WTC11 (cell line): ENCODE data around the gene BBS1. TPM values are rescaled to one million over a fixed set of nuclear protein-coding genes. Genes with fewer than 3 reads are reported as not detected.

Source experiments
- ATF1 ChIP-seq: sonication (generic); formaldehyde crosslinking; IDR thresholded peaks from 2 replicates; pipeline ENCODE4 v1.8.1; 2023; ENCODE audit warnings: mild to moderate bottlenecking, moderate library complexity, missing genetic modification reagents
- ESRRA ChIP-seq: sonication (generic); formaldehyde crosslinking; IDR thresholded peaks from 2 replicates; pipeline ENCODE4 v1.8.1; 2022; ENCODE audit warnings: mild to moderate bottlenecking, missing genetic modification reagents, borderline replicate concordance
- FOXJ3 ChIP-seq: sonication (generic); formaldehyde crosslinking; IDR thresholded peaks from 2 replicates; pipeline ENCODE4 v1.9.0; 2021; ENCODE audit warnings: missing genetic modification reagents, mild to moderate bottlenecking, borderline replicate concordance
- FOXP1 ChIP-seq: sonication (generic); formaldehyde crosslinking; IDR thresholded peaks from 2 replicates; pipeline ENCODE4 v1.8.0; 2022; ENCODE audit warnings: missing genetic modification reagents, mild to moderate bottlenecking, moderate library complexity, borderline replicate concordance
- GABPB1 ChIP-seq: sonication (generic); formaldehyde crosslinking; IDR thresholded peaks from 2 replicates; pipeline ENCODE4 v1.8.1; 2023; ENCODE audit warnings: mild to moderate bottlenecking, missing genetic modification reagents
- NFE2L1 ChIP-seq: sonication (generic); formaldehyde crosslinking; IDR thresholded peaks from 2 replicates; pipeline ENCODE4 v1.8.1; 2023; ENCODE audit warnings: missing genetic modification reagents
- NR2C2 ChIP-seq: sonication (generic); formaldehyde crosslinking; IDR thresholded peaks from 2 replicates; pipeline ENCODE4 v1.8.0; 2022; ENCODE audit warnings: mild to moderate bottlenecking, missing genetic modification reagents
- RELA ChIP-seq: sonication (generic); formaldehyde crosslinking; IDR thresholded peaks from 2 replicates; pipeline ENCODE4 v1.8.1; 2022; ENCODE audit warnings: missing genetic modification reagents, mild to moderate bottlenecking, borderline replicate concordance
- RORB ChIP-seq: fragments of 250-450 bp; sonication (Bioruptor Pico); IDR thresholded peaks from 2 replicates; pipeline ENCODE4 v1.9.0; 2021; ENCODE audit warnings: mild to moderate bottlenecking
- SMAD3 ChIP-seq: sonication (generic); formaldehyde crosslinking; IDR thresholded peaks from 2 replicates; pipeline ENCODE4 v1.8.0; 2022; ENCODE audit warnings: missing genetic modification reagents, mild to moderate bottlenecking, borderline replicate concordance
- SOX15 ChIP-seq: fragments of 250-450 bp; sonication (Bioruptor Pico); IDR thresholded peaks from 2 replicates; pipeline ENCODE4 v1.9.0; 2021; ENCODE audit warnings: mild to moderate bottlenecking
- SP1 ChIP-seq: sonication (generic); formaldehyde crosslinking; conservative IDR thresholded peaks from 2 replicates; pipeline ENCODE4 v1.8.1; 2022; ENCODE audit warnings: missing genetic modification reagents
- ZNF138 ChIP-seq: sonication (generic); formaldehyde crosslinking; conservative IDR thresholded peaks from 2 replicates; pipeline ENCODE4 v1.8.1; 2022; ENCODE audit warnings: mild to moderate bottlenecking, moderate library complexity, missing genetic modification reagents
- ZNF317 ChIP-seq: sonication (generic); formaldehyde crosslinking; IDR thresholded peaks from 2 replicates; pipeline ENCODE4 v1.8.1; 2023; ENCODE audit warnings: low read depth, mild to moderate bottlenecking, moderate library complexity, missing genetic modification reagents, borderline replicate concordance
- total RNA-seq: library from RNA; stranded (reverse); gene quantifications from 3 replicates; pipeline ENCODE4 v1.2.3, GENCODE V29; 2021
- TF ChIP-seq, protein P1 (sequence below): sonication (generic); formaldehyde crosslinking; IDR thresholded peaks from 2 replicates; pipeline ENCODE4 v1.8.1; 2023; ENCODE audit warnings: mild to moderate bottlenecking, missing genetic modification reagents
- TF ChIP-seq, protein P2 (sequence below): sonication (generic); formaldehyde crosslinking; IDR thresholded peaks from 2 replicates; pipeline ENCODE4 v1.8.0; 2022; ENCODE audit warnings: mild to moderate bottlenecking, missing genetic modification reagents
- TF ChIP-seq, protein P3 (sequence below): sonication (generic); formaldehyde crosslinking; IDR thresholded peaks from 2 replicates; pipeline ENCODE4 v1.8.1; 2022; ENCODE audit warnings: mild to moderate bottlenecking, missing genetic modification reagents, moderate library complexity, borderline replicate concordance
- TF ChIP-seq, protein P4 (sequence below): sonication (generic); formaldehyde crosslinking; IDR thresholded peaks from 2 replicates; pipeline ENCODE4 v1.8.1; 2022; ENCODE audit warnings: low read depth, missing genetic modification reagents, borderline replicate concordance
- TF ChIP-seq, protein P5 (sequence below): sonication (generic); formaldehyde crosslinking; IDR thresholded peaks from 2 replicates; pipeline ENCODE4 v1.8.0; 2022; ENCODE audit warnings: mild to moderate bottlenecking, missing genetic modification reagents
- TF ChIP-seq, protein P6 (sequence below): fragments of 250-450 bp; sonication (Bioruptor Pico); IDR thresholded peaks from 2 replicates; pipeline ENCODE4 v1.9.0; 2021; ENCODE audit warnings: moderate library complexity, mild to moderate bottlenecking, inconsistent platforms, borderline replicate concordance
- TF ChIP-seq, protein P7 (sequence below): fragments of 250-450 bp; sonication (Bioruptor Pico); IDR thresholded peaks from 2 replicates; pipeline ENCODE4 v1.9.0; 2021; ENCODE audit warnings: mild to moderate bottlenecking
- TF ChIP-seq, protein P8 (sequence below): sonication (generic); formaldehyde crosslinking; IDR thresholded peaks from 2 replicates; pipeline ENCODE4 v1.8.1; 2023; ENCODE audit warnings: mild to moderate bottlenecking, missing genetic modification reagents, borderline replicate concordance
- TF ChIP-seq, protein P9 (sequence below): fragments of 250-450 bp; sonication (Bioruptor Pico); IDR thresholded peaks from 2 replicates; pipeline ENCODE4 v1.8.0; 2021; ENCODE audit warnings: mild to moderate bottlenecking

BBS1 gene
- total RNA-seq, 1 experiment from 2014 or later = 26.8 TPM

DNA sequence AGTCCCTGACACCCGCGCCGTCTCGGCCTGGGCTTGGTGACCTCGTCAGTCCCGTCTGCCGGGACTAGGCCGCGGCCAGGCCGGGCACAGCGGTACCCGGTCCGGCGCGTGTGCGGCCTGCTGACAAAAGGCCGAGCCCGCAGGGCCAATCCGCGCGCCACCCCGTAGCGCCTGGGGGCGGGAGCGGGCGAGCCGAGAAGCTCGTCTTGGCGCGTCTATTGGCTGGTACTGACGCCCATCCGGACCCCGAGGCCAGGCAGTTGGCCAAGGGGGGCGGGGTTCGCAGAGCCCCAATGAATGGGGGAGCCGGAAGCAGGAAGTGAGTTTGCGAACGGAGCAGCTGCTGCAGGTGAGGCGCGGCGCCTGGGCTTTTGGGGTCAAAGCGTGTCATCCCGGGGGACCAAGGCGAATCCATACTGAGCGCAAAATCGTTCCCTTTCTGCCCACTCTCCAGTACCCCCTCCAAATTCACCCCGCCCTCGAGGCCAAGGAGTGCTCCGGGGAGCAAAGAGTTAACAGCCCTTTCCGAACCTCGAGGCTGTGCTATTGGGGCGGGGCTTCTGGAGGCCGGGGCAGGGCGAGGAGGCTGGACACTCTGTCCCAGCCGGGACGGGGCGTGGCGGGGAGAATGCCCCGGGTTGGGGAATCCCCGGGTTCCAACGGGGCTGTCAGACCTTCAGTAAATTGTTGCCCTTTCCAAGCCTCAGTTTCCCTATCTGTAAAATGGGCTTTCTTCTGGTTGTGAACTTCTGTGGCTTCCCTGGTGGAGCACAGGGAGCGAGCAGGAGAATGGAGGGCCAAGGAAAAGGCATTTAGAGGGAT, 30.1 kb upstream of the BBS1 start, which contains the start of gene DPP3 (continued):
- TF ChIP-seq, protein P1, sequence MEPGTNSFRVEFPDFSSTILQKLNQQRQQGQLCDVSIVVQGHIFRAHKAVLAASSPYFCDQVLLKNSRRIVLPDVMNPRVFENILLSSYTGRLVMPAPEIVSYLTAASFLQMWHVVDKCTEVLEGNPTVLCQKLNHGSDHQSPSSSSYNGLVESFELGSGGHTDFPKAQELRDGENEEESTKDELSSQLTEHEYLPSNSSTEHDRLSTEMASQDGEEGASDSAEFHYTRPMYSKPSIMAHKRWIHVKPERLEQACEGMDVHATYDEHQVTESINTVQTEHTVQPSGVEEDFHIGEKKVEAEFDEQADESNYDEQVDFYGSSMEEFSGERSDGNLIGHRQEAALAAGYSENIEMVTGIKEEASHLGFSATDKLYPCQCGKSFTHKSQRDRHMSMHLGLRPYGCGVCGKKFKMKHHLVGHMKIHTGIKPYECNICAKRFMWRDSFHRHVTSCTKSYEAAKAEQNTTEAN (CRISPR knock-in tag) = no peak
- TF ChIP-seq, protein P2, sequence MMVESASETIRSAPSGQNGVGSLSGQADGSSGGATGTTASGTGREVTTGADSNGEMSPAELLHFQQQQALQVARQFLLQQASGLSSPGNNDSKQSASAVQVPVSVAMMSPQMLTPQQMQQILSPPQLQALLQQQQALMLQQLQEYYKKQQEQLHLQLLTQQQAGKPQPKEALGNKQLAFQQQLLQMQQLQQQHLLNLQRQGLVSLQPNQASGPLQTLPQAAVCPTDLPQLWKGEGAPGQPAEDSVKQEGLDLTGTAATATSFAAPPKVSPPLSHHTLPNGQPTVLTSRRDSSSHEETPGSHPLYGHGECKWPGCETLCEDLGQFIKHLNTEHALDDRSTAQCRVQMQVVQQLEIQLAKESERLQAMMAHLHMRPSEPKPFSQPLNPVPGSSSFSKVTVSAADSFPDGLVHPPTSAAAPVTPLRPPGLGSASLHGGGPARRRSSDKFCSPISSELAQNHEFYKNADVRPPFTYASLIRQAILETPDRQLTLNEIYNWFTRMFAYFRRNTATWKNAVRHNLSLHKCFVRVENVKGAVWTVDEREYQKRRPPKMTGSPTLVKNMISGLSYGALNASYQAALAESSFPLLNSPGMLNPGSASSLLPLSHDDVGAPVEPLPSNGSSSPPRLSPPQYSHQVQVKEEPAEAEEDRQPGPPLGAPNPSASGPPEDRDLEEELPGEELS (CRISPR knock-in tag) = peak; percentile 9; the same call in 1 of the 2 replicates
- TF ChIP-seq, protein P3, sequence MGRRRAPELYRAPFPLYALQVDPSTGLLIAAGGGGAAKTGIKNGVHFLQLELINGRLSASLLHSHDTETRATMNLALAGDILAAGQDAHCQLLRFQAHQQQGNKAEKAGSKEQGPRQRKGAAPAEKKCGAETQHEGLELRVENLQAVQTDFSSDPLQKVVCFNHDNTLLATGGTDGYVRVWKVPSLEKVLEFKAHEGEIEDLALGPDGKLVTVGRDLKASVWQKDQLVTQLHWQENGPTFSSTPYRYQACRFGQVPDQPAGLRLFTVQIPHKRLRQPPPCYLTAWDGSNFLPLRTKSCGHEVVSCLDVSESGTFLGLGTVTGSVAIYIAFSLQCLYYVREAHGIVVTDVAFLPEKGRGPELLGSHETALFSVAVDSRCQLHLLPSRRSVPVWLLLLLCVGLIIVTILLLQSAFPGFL (CRISPR knock-in tag) = no peak
- no peak for TF ChIP-seq FOXJ3
- TF ChIP-seq, protein P4, sequence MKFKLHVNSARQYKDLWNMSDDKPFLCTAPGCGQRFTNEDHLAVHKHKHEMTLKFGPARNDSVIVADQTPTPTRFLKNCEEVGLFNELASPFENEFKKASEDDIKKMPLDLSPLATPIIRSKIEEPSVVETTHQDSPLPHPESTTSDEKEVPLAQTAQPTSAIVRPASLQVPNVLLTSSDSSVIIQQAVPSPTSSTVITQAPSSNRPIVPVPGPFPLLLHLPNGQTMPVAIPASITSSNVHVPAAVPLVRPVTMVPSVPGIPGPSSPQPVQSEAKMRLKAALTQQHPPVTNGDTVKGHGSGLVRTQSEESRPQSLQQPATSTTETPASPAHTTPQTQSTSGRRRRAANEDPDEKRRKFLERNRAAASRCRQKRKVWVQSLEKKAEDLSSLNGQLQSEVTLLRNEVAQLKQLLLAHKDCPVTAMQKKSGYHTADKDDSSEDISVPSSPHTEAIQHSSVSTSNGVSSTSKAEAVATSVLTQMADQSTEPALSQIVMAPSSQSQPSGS (CRISPR knock-in tag) = no peak
- TF ChIP-seq ZNF317 = no peak
- no peak for TF ChIP-seq ESRRA
- no peak for TF ChIP-seq NFE2L1 (CRISPR knock-in tag)
- TF ChIP-seq, protein P5, sequence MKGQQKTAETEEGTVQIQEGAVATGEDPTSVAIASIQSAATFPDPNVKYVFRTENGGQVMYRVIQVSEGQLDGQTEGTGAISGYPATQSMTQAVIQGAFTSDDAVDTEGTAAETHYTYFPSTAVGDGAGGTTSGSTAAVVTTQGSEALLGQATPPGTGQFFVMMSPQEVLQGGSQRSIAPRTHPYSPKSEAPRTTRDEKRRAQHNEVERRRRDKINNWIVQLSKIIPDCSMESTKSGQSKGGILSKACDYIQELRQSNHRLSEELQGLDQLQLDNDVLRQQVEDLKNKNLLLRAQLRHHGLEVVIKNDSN (CRISPR knock-in tag) = peak; percentile 15; the same call in 1 of the 2 replicates
- no peak for TF ChIP-seq RORB (CRISPR knock-in tag)
- TF ChIP-seq, protein P6, sequence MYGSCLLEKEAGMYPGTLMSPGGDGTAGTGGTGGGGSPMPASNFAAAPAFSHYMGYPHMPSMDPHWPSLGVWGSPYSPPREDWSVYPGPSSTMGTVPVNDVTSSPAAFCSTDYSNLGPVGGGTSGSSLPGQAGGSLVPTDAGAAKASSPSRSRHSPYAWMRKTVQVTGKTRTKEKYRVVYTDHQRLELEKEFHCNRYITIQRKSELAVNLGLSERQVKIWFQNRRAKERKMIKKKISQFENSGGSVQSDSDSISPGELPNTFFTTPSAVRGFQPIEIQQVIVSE (CRISPR knock-in tag) = no peak
- peak; percentile 54; the same call in 1 of the 2 replicates for TF ChIP-seq GABPB1
- TF ChIP-seq NR2C2 (CRISPR knock-in tag) = no peak
- TF ChIP-seq RELA = no peak
- no peak for TF ChIP-seq SOX15 (CRISPR knock-in tag)
- TF ChIP-seq ATF1 = no peak
- TF ChIP-seq, protein P7, sequence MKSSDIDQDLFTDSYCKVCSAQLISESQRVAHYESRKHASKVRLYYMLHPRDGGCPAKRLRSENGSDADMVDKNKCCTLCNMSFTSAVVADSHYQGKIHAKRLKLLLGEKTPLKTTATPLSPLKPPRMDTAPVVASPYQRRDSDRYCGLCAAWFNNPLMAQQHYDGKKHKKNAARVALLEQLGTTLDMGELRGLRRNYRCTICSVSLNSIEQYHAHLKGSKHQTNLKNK (CRISPR knock-in tag) = 0 out of 2 replicates have a peak, but pooled peaks have one; percentile 38
- TF ChIP-seq SMAD3 = no peak
- TF ChIP-seq ZNF138 (CRISPR knock-in tag) = no peak
- TF ChIP-seq, protein P8, sequence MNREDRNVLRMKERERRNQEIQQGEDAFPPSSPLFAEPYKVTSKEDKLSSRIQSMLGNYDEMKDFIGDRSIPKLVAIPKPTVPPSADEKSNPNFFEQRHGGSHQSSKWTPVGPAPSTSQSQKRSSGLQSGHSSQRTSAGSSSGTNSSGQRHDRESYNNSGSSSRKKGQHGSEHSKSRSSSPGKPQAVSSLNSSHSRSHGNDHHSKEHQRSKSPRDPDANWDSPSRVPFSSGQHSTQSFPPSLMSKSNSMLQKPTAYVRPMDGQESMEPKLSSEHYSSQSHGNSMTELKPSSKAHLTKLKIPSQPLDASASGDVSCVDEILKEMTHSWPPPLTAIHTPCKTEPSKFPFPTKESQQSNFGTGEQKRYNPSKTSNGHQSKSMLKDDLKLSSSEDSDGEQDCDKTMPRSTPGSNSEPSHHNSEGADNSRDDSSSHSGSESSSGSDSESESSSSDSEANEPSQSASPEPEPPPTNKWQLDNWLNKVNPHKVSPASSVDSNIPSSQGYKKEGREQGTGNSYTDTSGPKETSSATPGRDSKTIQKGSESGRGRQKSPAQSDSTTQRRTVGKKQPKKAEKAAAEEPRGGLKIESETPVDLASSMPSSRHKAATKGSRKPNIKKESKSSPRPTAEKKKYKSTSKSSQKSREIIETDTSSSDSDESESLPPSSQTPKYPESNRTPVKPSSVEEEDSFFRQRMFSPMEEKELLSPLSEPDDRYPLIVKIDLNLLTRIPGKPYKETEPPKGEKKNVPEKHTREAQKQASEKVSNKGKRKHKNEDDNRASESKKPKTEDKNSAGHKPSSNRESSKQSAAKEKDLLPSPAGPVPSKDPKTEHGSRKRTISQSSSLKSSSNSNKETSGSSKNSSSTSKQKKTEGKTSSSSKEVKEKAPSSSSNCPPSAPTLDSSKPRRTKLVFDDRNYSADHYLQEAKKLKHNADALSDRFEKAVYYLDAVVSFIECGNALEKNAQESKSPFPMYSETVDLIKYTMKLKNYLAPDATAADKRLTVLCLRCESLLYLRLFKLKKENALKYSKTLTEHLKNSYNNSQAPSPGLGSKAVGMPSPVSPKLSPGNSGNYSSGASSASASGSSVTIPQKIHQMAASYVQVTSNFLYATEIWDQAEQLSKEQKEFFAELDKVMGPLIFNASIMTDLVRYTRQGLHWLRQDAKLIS (CRISPR knock-in tag) = no peak
- TF ChIP-seq FOXP1 (CRISPR knock-in tag) = peak; percentile 71; the same call in 1 of the 2 replicates
- peak; percentile 91 for TF ChIP-seq SP1
- TF ChIP-seq, protein P9, sequence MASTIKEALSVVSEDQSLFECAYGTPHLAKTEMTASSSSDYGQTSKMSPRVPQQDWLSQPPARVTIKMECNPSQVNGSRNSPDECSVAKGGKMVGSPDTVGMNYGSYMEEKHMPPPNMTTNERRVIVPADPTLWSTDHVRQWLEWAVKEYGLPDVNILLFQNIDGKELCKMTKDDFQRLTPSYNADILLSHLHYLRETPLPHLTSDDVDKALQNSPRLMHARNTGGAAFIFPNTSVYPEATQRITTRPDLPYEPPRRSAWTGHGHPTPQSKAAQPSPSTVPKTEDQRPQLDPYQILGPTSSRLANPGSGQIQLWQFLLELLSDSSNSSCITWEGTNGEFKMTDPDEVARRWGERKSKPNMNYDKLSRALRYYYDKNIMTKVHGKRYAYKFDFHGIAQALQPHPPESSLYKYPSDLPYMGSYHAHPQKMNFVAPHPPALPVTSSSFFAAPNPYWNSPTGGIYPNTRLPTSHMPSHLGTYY = no peak
